Adrenal gland (tissue), 5 donors: Measurements from ENCODE around the gene ABCC11.

Source experiments
- CTCF ChIP-seq, 6 experiments: fragments of 450-650 bp in 4 of 6; fragments of 200-600 bp in 2 of 6; sonication (generic) in 1 of 6; IDR thresholded peaks; 1 replicate in 5 of 6; 2 replicates in 1 of 6; pipeline versions ENCODE4 v1.5.1 to v1.8.0; 2016 to 2021; ENCODE audit warnings: antibody characterized with exemption in 6 of 6, mild to moderate bottlenecking in 2 of 6, moderate library complexity in 1 of 6
- POLR2A ChIP-seq, 2 donors: fragments of 450-650 bp; IDR thresholded peaks; one replicate each; pipeline ENCODE4 v1.6.1; 2017; ENCODE audit warnings: antibody characterized with exemption in 2 of 2, mild to moderate bottlenecking in 2 of 2, moderate library complexity in 1 of 2
- donor health status: DM: no; HTN: no; CAD: no.

GRCh38 chr16:48146710-48147109 is 100.6 kb downstream of the ABCC11 start:
- no peak for TF ChIP-seq CTCF (IDR thresholded peaks at IDR 0.05)
- no peak for TF ChIP-seq POLR2A (IDR thresholded peaks at IDR 0.05)
